ENCODE data around the gene FAM135A. TPM values are rescaled to one million over a fixed set of nuclear protein-coding genes. Genes with fewer than 3 reads are reported as not detected.
A peak's percentile ranks its signal among the peaks of the same experiment; 100 is the strongest.

FAM135A gene
- total and polyA plus RNA-seq, 2 of the 8 experiments (the other 6 are each of a cell fraction or from before 2014, with no cell fraction given) = 17.4 to 35.7 TPM

DNA sequence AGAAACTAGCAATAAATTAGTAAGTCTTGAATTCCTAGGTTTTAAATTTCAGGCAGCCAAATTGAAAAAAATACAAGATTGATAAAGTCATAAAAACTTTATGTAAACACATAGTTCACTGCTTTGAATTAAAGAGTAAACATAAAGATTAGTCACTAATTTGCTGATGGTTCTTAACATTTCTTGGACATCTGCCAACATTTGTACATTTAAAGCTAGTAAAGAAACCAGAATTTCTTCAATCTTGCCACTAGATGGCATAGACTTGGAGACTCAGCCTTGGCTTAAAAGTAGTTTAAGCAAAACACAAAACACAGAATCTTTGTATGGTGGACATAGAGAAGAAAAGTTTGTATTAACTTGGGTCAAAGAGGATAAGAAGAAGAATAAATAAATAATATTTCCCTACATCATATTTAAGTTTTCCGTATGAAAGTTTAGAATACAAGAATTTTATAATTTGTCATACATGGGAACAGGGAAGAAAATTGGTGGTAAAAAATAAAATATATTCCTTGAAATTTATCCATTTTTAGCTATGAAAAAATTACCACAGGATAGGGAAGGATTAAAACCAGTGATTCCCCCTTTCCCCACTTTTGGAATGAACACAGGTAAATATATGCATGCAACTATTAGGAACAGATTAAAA lies 41.7 kb upstream of the FAM135A start:
- Histone ChIP-seq H2BK12ac (ENCODE audit: low read depth, low read length) (no peak overlapping the region), H4K20me1 (replicated peaks in 1 of 2; ENCODE audit: control insufficient read depth in 1 of 2, insufficient read depth in 2 of 2, low read length in 2 of 2) (no peaks in the 10 kb centered on the region), H3K9me3 (ENCODE audit: insufficient read depth in 2 of 2, low read depth in 1 of 2, low read length in 1 of 2) (no peaks in the 10 kb centered on the region), H2BK20ac (ENCODE audit: low read length) (no peak overlapping the region), H2AFZ (ENCODE audit: low read length) (no peak overlapping the region), H3K4me2 (ENCODE audit: insufficient read depth in 1 of 2, low read depth in 2 of 2, low read length in 2 of 2) (no peak overlapping the region), H2AK5ac (ENCODE audit: low read depth, low read length) (no peak overlapping the region), H3K4me3 (ENCODE audit: extremely low read depth in 1 of 4, insufficient read depth in 2 of 4, low read depth in 3 of 4, low read length in 4 of 4) (no peak overlapping the region), H3K4me1 (replicated peaks in 1 of 4; ENCODE audit: control insufficient read depth in 3 of 4, insufficient read depth in 4 of 4, low read length in 3 of 4) (no peaks in the 10 kb centered on the region), H4K8ac (ENCODE audit: extremely low read depth, insufficient read depth, low read length) (no peak overlapping the region), H2BK15ac (ENCODE audit: low read length) (no peak overlapping the region), H4K91ac (replicated peaks; ENCODE audit: insufficient read length, low read length) (no peak overlapping the region), H3K56ac (replicated peaks; ENCODE audit: insufficient read length, low read depth, low read length) (no peak overlapping the region), H3K23ac (ENCODE audit: insufficient read length) (no peak overlapping the region), H3K23me2 (ENCODE audit: low read depth, low read length) (no peaks in the 10 kb centered on the region), H3K79me2 (ENCODE audit: control insufficient read depth in 1 of 2, insufficient read depth in 2 of 2, low read length in 2 of 2) (no peaks in the 10 kb centered on the region), H3K36me3 (ENCODE audit: control insufficient read depth in 2 of 4, insufficient read depth in 4 of 4, low read length in 3 of 4) (no peaks in the 10 kb centered on the region), H3K27ac (ENCODE audit: low read depth, low read length) (no peak overlapping the region), H3K79me1 (ENCODE audit: low read depth, low read length) (no peaks in the 10 kb centered on the region), H3K18ac (ENCODE audit: extremely low read depth, low read length) (no peak overlapping the region), H2BK120ac (replicated peaks; ENCODE audit: low read depth, low read length) (no peak overlapping the region), H3K9ac (replicated peaks in 1 of 4; ENCODE audit: extremely low read depth in 1 of 4, low read depth in 3 of 4, low read length in 3 of 4) (no peak overlapping the region), H4K5ac (ENCODE audit: insufficient read length, low read depth, low read length) (no peak overlapping the region), H3K14ac (ENCODE audit: insufficient read length) (no peak overlapping the region), H3K27me3 (replicated peaks in 1 of 4; ENCODE audit: control insufficient read depth in 3 of 4, extremely low read depth in 1 of 4, insufficient read depth in 3 of 4, low read length in 3 of 4) (no peaks in the 10 kb centered on the region), H3K4ac (replicated peaks; ENCODE audit: insufficient read length, low read depth, low read length) (no peak overlapping the region), H2BK5ac (ENCODE audit: low read depth, low read length) (no peak overlapping the region)
- CTCF ChIA-PET (ENCODE audit: partially characterized antibody) = interaction anchor here (0.6 to 10.5 kb wide), 26 partner anchors 8 to 642 kb away, joined by 3 to 228 read pairs (median 4); partner anchors contain the start of genes COL9A1 and FAM135A
- WGBS, 2 experiments (ENCODE audit: extremely low coverage in 1 of 2, insufficient coverage in 1 of 2, insufficient read length in 1 of 2, insufficient replicate concordance in 2 of 2, low coverage in 1 of 2, low lambda C conversion rate in 2 of 2, missing lambda C conversion rate in 1 of 2) = 16% methylated on average over 1 of the region's 1 CpG; no CpG with 5 or more reads in 1 of the 2 experiments
- DNase-seq (ENCODE audit: low read depth in 1 of 2, low spot score in 2 of 2) (no peak), FAIRE-seq (no peak)
- POLR2A ChIA-PET (ENCODE audit: partially characterized antibody) = interaction anchor here (1.4 kb wide), 1 partner anchor 8 kb away, joined by 4 read pairs; no protein-coding TSS in a partner anchor
- TF ChIP-seq, protein P1, sequence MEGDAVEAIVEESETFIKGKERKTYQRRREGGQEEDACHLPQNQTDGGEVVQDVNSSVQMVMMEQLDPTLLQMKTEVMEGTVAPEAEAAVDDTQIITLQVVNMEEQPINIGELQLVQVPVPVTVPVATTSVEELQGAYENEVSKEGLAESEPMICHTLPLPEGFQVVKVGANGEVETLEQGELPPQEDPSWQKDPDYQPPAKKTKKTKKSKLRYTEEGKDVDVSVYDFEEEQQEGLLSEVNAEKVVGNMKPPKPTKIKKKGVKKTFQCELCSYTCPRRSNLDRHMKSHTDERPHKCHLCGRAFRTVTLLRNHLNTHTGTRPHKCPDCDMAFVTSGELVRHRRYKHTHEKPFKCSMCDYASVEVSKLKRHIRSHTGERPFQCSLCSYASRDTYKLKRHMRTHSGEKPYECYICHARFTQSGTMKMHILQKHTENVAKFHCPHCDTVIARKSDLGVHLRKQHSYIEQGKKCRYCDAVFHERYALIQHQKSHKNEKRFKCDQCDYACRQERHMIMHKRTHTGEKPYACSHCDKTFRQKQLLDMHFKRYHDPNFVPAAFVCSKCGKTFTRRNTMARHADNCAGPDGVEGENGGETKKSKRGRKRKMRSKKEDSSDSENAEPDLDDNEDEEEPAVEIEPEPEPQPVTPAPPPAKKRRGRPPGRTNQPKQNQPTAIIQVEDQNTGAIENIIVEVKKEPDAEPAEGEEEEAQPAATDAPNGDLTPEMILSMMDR (IDR thresholded peaks at IDR 0.05; ENCODE audit: control extremely low read depth in 1 of 3, insufficient read depth in 1 of 3, low read depth in 1 of 3, low read length in 3 of 3) = peak in 2 of 3 experiments; percentile 41 to 58; a peak in 2 of 4 replicates
- TF ChIP-seq SUZ12 (IDR thresholded peaks at IDR 0.05; ENCODE audit: low read length) (no peak), RAD21 (IDR thresholded peaks at IDR 0.05 in 1 of 2, conservative IDR thresholded peaks at IDR 0.05 in 1 of 2; ENCODE audit: low read depth in 2 of 2, low read length in 2 of 2) (peak; percentile 35 to 42), EGR1 (IDR thresholded peaks at IDR 0.05; ENCODE audit: borderline replicate concordance, low read depth, low read length) (no peak), EZH2 (IDR thresholded peaks at IDR 0.05; ENCODE audit: low read depth, low read length, severe bottlenecking) (no peak), CBX5 (IDR thresholded peaks at IDR 0.05; ENCODE audit: low read depth, low read length) (no peak)

All from H1 (cell line).